ENCODE results near the gene UBE2D2.
A peak's percentile ranks its signal among the peaks of the same experiment; 100 is the strongest.
"Not testable (repeated sequence)": the region's sequence is repeated elsewhere in the genome, so short reads cannot be mapped to it uniquely, and the experiment has no call there.

The UBE2D2 gene

GRCh38 chr5:139588116-139588515 is 27.0 kb downstream of the UBE2D2 start:
- not testable (repeated sequence) for DNase-seq

DNA sequence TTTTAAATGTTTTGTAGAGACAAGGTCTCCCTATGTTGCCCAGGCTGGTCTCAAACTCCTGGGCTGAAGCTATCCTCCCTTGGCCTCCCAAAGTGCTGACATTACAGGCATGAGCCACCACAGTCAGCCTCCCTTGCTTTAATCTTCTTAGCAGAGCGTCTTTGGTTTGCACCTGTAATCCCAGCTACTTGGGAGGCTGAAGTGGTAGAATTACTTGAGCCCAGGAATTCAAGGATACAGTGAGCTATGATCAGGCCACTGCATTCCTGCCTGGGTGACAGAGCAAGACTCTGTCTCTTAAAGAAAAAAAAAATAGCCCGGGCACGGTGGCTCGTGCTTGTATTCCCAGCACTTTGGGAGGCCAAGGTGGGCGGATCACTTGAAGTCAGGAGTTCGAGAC is 27.8 kb downstream of the UBE2D2 start:
- no peak for DNase-seq

- DNase-seq, result no peak
Observed at GRCh38 chr5:139592289-139592688, 31.1 kb downstream of the UBE2D2 start.

DNA sequence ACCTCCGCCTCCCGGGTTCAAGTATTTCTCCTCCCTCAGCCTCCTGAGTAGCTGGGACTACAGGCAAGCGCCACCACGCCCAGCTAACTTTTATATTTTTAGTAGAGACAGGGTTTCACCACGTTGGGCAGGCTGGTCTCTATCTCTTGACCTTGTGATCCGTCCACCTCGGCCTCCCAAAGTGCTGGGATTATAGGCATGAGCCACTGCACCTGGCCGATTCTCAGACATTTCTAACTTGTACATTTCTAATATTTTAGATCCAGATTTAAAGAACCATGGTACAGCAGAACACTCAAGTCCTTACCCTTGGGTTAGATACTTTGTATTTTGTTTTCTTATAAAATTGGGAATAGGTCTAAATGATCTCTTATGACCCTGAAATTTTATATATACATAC is 31.9 kb downstream of the UBE2D2 start:
- not testable (repeated sequence) for DNase-seq

GRCh38 chr5:139593716-139594319 is 32.7 kb downstream of the UBE2D2 start:
- DNase-seq, result peak; percentile 42

DNA sequence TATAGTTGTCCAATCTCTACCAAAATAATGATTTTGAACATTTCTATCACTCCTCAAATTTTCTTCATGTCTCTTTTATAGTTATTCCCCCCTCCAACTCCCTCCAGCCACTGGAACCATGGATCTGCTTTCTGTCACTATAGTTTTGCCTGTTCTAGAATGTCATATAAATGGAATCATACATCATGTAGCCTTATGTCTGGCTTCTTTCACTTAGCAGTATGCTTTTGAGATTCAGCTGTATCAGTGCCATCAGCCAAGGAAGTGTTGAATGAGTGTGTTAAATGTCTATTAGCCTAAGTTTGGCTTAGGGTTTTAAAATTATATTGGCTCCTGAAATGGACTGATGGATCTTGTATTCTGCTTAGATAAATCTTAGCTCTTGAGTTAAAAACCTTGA is 36.0 kb downstream of the UBE2D2 start:
- no peak for DNase-seq

DNA sequence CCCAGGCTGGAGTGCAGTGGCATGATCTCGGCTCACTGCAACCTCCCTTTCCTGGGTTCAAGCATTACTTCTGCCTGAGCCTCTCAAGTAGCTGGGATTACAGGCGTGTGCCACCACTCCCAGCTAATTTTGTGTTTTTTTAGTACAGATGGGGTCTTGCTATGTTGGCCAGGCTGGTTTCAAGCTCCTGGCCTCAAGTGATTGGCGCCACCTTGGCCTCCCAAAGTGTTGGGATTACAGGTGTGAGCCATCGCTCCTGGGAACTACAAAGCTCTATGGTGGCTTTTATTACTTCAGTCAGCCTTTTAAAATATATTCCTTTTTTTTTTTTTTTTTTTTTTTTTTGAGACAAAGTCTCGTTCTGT is 37.4 kb downstream of the UBE2D2 start:
- not testable (repeated sequence) for DNase-seq

DNA sequence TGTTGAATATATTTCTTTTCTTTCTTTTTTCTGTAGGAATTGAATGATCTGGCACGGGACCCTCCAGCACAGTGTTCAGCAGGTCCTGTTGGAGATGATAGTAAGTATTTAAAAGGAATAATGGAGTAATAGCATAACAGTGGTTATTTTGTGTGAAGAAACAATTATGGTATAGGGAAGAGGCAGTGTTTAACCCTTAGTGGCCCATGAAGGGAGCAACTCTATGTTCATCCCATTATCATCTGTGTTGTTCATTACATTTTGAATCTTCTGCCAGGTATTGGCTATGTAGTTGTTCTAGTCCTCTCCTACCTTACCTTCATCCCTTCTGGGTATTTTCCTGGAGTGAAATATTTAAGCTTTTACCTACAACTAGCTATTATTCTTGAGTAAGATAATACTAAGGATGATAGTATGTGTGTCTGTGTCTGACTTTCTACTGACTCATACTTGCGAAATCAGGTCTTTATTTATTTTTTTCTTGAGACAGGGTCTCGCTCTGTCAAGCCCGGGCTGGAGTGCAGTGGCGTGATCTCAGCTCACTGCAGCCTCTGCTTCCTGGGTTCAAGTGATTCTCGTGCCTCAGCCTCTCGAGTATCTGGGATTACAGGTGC is 39.3 kb downstream of the UBE2D2 start:
- DNase-seq, result peak; percentile 42

GRCh38 chr5:139601429-139601828 is 40.3 kb downstream of the UBE2D2 start:
- no peak for DNase-seq

DNA sequence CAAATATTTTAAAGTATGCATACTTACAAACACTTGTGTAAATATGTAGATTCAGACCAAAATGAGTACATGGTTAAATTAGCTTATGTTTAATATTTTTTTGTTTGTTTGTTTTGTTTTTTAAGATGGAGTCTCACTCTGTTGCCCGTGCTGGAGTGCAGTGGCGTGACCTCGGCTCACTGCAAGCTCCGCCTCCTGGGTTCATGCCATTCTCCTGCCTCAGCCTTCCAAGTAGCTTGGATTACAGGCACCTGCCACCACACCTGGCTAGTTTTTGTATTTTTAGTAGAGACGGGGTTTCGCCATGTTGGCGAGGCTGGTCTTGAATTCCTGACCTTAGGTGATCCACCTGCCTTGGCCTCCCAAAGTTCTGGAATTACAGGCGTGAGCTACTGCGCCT is 40.8 kb downstream of the UBE2D2 start:
- not testable (repeated sequence) for DNase-seq

DNA sequence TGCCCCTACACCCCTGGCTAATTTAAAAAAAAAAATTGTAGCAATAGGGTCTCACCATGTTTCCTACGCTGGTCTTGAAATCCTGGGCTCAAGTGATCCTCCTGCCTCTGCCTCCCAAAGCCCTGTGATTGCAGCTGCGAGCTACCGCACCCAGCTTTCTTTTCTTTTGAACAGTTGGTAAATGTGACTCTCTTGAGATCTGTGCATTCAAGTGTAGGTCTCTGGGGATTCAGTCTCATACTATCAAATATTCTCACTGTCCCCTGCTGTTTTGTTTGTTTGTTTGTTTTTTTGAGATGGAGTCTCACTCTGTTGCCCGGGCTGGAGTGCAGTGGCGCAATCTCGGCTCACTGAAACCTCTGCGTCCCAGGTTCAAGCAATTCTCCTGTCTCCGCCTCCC is 44.7 kb downstream of the UBE2D2 start:
- no peak for DNase-seq

- DNase-seq, result no peak
Observed at GRCh38 chr5:139611703-139612584, 50.8 kb downstream of the UBE2D2 start.

DNA sequence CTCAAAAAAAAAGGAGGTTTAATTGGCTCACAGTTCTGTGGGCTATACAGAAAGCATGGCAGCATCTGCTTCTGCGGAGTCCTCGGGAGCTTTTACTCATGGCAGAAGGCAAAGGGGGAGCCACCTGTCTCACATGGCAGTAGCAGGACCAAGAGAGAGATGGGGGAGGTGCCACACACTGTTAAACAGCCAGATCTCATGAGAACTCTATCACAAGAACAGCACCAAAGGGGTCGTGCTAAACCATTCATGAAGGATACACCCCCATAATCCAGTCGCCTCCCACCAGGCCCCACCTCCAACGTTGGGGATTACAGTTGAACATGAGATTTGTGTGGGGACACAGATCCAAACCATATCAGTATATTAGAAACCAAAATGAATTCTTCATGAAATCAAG is 58.7 kb downstream of the UBE2D2 start:
- no peak for DNase-seq

GRCh38 chr5:139625398-139625797 is 64.3 kb downstream of the UBE2D2 start:
- DNase-seq, result not testable (repeated sequence)

GRCh38 chr5:139630855-139631254 is 69.7 kb downstream of the UBE2D2 start:
- DNase-seq, result no peak

DNA sequence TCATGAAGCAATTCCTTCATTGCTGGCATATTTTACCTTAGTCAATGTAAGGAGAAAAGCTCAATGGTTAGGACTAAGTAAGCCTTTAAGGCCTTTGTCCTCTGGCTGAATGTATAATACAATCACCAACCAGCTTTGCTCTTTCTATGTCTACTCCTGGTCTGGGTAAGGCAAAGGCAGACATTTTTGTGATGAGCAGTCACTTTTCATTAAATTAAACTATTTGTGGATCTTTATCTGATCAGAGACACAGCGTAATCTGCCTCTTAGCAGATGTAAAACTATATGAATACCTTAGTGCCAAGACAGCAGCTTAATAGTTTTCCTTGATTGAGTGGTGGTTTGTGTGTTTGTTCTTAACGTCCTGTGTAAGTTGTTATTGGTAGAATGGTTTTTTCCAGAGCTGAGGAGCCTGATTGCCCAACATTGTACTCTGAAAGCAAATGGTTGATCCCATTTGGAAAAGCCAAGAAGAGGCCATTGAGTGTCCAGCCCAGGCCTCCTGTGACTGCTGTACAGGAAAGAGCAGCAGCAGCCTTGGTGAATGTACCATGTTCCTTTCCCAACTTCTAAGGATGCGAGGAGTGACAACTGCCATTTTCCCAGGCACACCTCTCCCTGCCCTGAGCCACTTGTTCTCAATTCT is 70.5 kb downstream of the UBE2D2 start:
- DNase-seq, result no peak

DNA sequence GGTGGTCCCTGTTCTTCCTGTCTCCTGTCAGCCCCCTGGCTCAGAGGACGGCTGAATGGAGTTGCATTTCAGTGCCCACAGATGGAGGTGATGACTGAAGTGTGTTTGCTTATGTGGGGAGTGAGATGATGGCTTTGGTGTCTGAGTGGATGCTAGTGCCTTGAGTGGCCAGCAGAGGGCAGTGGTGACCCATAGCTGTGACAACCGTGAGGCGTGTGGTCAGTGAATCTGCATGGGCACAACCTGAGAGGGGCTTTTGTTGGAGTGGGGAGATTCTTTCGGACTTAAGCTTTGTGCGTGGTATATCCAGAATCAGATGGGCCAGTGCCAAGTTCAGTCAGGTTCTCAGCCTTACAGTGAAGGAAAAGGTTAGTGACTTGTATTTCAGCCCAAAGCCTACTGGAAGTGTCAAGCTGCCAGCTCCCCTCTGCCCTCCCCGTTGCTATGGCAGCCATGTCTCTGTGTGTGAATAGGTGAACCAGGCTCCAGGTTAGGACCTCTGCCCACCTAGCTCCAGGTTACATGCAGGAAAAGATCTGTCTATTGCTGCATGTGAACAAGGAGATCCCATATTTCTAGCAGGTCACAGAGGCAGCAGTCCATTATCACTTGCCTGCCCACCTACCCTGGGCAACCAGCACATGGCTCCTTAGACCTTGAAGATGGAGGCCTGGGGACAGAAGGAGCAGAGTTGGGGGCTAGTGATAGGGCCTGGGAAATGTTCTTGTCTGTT is 72.3 kb downstream of the UBE2D2 start:
- DNase-seq, result peak; percentile 74

- no peak for DNase-seq
Observed at GRCh38 chr5:139634028-139634325, 72.8 kb downstream of the UBE2D2 start.

GRCh38 chr5:139634541-139634940 is 73.4 kb downstream of the UBE2D2 start:
- no peak for DNase-seq

GRCh38 chr5:139635191-139635590 is 74.1 kb downstream of the UBE2D2 start:
- DNase-seq, result no peak

DNA sequence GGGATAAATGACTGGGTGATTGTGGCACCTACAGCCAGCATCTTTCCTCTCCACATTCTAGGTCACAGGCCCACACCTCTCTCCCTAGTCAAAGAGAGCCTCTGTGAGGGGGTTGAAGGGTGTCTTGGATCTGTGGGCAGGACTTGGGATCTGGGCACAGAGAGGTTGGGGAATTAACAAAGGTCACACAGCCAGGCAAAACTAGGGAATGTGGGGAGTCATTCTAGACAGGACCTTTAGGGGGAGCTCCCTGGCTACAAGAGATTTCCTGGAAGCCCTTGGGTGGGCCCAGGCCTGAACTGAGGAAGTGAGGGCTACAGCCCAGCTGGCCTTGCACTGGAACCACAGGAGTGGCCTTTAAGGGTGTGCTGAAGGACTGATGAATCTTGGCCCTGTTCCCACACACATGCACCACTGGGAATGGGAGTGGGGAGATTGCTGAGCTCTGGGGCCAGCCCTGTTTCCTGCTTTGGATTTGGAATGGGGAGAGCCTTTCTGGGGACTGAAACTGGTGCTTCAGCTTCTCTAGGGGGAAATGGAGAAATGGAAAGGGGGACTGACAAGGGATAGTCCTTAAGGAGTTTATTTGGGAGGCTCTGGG is 74.6 kb downstream of the UBE2D2 start:
- no peak for DNase-seq

GRCh38 chr5:139636207-139636792 is 75.2 kb downstream of the UBE2D2 start:
- no peak for DNase-seq
